Measurements from ENCODE around the gene SLC16A13. TPM values are rescaled to one million over a fixed set of nuclear protein-coding genes. Genes with fewer than 3 reads are reported as not detected.

The SLC16A13 gene
- total RNA-seq, 6 donors from 2014 or later, result 2.3 to 26.2 (median 10.7) TPM

DNA sequence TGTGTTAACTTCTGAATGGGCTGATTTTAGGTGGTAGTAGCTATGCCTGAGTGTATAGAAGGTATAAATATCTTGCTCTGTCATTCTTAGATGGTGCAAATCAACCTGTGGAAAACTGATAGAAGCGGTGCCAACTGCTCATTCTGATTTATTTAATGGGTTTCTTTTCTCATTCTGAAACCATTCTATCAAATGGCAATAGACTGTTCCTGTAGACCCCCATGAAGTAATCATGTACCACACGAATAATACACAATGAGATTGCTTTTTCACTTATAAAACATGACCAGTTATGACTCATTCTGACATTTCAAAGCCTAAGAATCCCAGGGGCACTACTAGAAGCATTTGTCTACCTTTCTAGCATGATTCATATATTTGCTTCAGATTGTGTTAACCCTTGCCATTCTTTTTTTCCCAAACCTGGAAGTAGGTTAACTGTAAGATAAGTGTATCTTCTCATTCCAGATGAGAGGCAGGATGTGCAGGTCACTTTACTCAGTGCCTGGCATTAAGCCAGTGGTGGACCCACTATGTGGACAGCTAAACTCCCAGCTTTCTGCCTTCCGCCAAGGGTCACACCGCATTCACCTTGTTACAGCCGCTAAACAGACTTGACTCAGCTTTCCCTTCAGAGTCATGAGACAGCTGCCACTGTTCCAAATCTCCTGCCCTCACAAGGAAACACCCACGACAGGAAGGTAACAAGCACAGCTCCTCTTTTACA, 24.5 kb downstream of the SLC16A13 start:
- Histone ChIP-seq H3K27me3 (no peaks in the 10 kb centered on the region), H3K4me1 (no peaks in the 10 kb centered on the region), H3K27ac (no peak overlapping the region), H3K9me3 (no peaks in the 10 kb centered on the region), H3K4me3 (no peak overlapping the region), H3K36me3 (no peaks in the 10 kb centered on the region)
- DNase-seq, result no peak
- ATAC-seq (ENCODE audit: low FRiP score in 2 of 2), result no peak
- TF ChIP-seq EP300 (IDR thresholded peaks at IDR 0.05), result no peak
- TF ChIP-seq, protein P1, sequence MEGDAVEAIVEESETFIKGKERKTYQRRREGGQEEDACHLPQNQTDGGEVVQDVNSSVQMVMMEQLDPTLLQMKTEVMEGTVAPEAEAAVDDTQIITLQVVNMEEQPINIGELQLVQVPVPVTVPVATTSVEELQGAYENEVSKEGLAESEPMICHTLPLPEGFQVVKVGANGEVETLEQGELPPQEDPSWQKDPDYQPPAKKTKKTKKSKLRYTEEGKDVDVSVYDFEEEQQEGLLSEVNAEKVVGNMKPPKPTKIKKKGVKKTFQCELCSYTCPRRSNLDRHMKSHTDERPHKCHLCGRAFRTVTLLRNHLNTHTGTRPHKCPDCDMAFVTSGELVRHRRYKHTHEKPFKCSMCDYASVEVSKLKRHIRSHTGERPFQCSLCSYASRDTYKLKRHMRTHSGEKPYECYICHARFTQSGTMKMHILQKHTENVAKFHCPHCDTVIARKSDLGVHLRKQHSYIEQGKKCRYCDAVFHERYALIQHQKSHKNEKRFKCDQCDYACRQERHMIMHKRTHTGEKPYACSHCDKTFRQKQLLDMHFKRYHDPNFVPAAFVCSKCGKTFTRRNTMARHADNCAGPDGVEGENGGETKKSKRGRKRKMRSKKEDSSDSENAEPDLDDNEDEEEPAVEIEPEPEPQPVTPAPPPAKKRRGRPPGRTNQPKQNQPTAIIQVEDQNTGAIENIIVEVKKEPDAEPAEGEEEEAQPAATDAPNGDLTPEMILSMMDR (IDR thresholded peaks at IDR 0.05), result no peak
- no peak for TF ChIP-seq POLR2A (IDR thresholded peaks at IDR 0.05)
- no peak for TF ChIP-seq POLR2AphosphoS5 (IDR thresholded peaks at IDR 0.05)
- WGBS, 2 donors, result 57 to 61% methylated on average over 6 of the region's 6 CpGs

DNA sequence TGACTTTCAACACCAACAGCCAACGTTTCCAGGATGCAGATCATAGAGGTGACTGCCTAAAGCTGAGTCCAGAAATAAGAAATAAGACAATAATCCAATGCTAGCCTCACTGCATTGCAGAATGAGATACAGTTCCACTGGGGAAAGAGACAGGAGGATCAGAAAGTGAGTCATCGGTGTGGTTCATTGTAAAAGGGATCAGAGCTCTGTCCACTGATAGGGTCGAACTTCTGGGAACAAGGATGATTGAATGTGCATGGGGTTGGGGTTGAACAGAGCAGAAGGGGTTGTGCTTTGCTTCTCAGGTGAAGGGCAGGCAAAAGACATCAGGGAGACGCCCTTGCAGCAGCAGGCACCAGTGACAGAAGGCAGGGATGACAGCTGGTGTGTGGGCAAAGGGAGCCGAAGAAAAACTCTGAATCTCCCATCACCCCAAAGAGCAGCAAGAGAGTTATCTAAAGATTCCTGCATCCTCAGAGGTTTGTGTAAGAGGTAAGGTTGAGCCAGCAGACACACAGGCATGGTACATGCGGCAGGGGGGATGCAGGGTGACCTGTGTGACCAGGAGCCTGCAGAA, 27.8 kb downstream of the SLC16A13 start:
- ATAC-seq (ENCODE audit: low FRiP score in 2 of 2), result no peak

DNA sequence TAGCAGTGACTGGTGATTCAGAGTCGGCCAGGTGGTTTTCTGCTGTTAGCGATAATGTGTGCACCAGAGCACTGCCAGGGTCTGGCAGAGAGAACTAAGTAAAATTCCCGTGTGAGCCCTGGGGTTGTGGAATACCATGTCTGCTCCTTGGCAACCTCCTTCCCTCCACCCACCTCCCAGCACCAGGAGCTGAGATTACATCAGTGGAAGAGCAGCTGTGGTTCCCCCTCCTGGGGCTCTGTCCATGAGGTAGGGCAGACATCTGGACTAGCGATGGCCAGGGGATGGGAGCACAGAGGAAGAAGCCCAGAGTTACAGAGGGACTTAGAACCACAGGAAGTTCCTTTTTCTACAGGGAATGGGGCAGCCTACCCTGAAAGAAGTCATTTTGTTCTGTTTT, 28.4 kb downstream of the SLC16A13 start:
- Histone ChIP-seq H3K27me3 (no peaks in the 10 kb centered on the region), H3K4me3 (no peak overlapping the region), H3K9me3 (peaks cover 4 to 11% (median 5%) of the 10 kb centered on the region in 4 donors), H3K27ac (no peak overlapping the region), H3K36me3 (no peaks in the 10 kb centered on the region), H3K4me1 (no peaks in the 10 kb centered on the region)
- no peak for TF ChIP-seq EP300 (IDR thresholded peaks at IDR 0.05)
- TF ChIP-seq POLR2AphosphoS5 (IDR thresholded peaks at IDR 0.05), result no peak
- TF ChIP-seq, protein P1 (IDR thresholded peaks at IDR 0.05), result no peak
- TF ChIP-seq POLR2A (IDR thresholded peaks at IDR 0.05), result no peak
- 77 to 80% methylated on average over 4 of the region's 4 CpGs for WGBS, 2 donors
- ATAC-seq (ENCODE audit: low FRiP score in 2 of 2) (peak in 1 of 2 donors; percentile 50), DNase-seq (no peak)

More for the DNA sequence above, 27.8 kb downstream of the SLC16A13 start:
- WGBS, 2 donors, result 68 to 75% methylated on average over 6 of the region's 6 CpGs
- no peak for DNase-seq
- TF ChIP-seq POLR2A (IDR thresholded peaks at IDR 0.05) (no peak), POLR2AphosphoS5 (IDR thresholded peaks at IDR 0.05) (no peak), EP300 (IDR thresholded peaks at IDR 0.05) (no peak)
- TF ChIP-seq, protein P1 (IDR thresholded peaks at IDR 0.05), result no peak
- Histone ChIP-seq H3K27me3 (no peaks in the 10 kb centered on the region), H3K4me1 (no peaks in the 10 kb centered on the region), H3K36me3 (no peaks in the 10 kb centered on the region), H3K9me3 (peaks cover 4 to 11% (median 5%) of the 10 kb centered on the region in 4 donors), H3K27ac (no peak overlapping the region), H3K4me3 (no peak overlapping the region)

DNA sequence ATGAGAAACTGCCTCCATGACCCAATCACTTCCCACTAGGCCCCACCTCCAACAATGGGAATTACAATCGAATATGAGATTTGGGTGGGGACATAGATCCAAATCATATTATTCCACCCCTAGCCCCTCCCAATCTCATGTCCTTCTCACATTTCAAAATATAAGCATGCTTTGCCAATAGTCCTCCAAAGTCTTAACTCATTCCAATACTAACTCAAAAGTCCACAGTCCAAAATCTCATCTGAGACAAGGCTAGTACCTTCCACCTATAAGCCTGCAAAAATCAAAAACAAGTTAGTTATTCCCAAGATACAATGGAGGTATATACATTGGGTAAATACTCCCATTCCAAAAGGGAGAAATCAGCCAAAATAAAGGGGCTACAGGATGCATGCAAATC, 31.4 kb downstream of the SLC16A13 start:
- Histone ChIP-seq H3K36me3 (no peaks in the 10 kb centered on the region), H3K27ac (no peak overlapping the region), H3K9me3 (peaks cover 4 to 11% (median 5%) of the 10 kb centered on the region in 4 donors), H3K27me3 (no peaks in the 10 kb centered on the region), H3K4me1 (no peaks in the 10 kb centered on the region), H3K4me3 (no peak overlapping the region)
- 67 to 93% methylated on average over 1 of the region's 1 CpG for WGBS, 2 donors
- TF ChIP-seq EP300 (IDR thresholded peaks at IDR 0.05) (no peak), POLR2A (IDR thresholded peaks at IDR 0.05) (no peak), POLR2AphosphoS5 (IDR thresholded peaks at IDR 0.05) (no peak)
- TF ChIP-seq, protein P1 (IDR thresholded peaks at IDR 0.05), result no peak
- ATAC-seq (ENCODE audit: low FRiP score in 2 of 2) (no peak), DNase-seq (no peak)

All from upper lobe of left lung (tissue), 6 donors.